Body of pancreas (tissue), 4 donors: ENCODE results near the gene TMEM42. TPM values are rescaled to one million over a fixed set of nuclear protein-coding genes. Genes with fewer than 3 reads are reported as not detected.

ENCODE experiments used
- ATAC-seq: fragments of 150-250 bp; one replicate; pipeline ENCODE4 v1.9.1; 2016
- DNase-seq, 4 donors: peaks; one replicate each; pipeline ENCODE4 v3.0.0-alpha.2; 2019
- H3K27ac ChIP-seq, 4 donors: fragments of 200-600 bp; sonication (generic); 1 replicate in 3 of 4; 2 replicates in 1 of 4; pipeline versions ENCODE4 v1.5.1 to v1.6.1; 2016 to 2019; ENCODE audit warnings: mild to moderate bottlenecking in 1 of 4, mixed read lengths in 1 of 4, moderate library complexity in 1 of 4
- H3K27me3 ChIP-seq, 2 donors: fragments of 200-600 bp; sonication (generic); one replicate each; pipeline ENCODE4 v1.6.0; 2016; ENCODE audit warnings: mild to moderate bottlenecking in 1 of 2
- H3K36me3 ChIP-seq, 2 donors: fragments of 200-600 bp; sonication (generic); replicated peaks in 1 of 2; 2 replicates each; pipeline ENCODE4 v1.5.1; 2016; ENCODE audit warnings: low read depth in 2 of 2; ENCODE audit not compliant: insufficient read depth in 1 of 2
- H3K4me1 ChIP-seq: fragments of 200-600 bp; sonication (generic); one replicate; pipeline ENCODE4 v1.6.0; 2016
- H3K4me3 ChIP-seq, 2 donors: fragments of 200-600 bp; sonication (generic); 1 replicate in 1 of 2; 2 replicates in 1 of 2; pipeline ENCODE4 v1.5.1; 2016 to 2019
- H3K9me3 ChIP-seq, 3 donors: fragments of 200-600 bp; sonication (generic); 1 replicate in 2 of 3; 2 replicates in 1 of 3; pipeline ENCODE4 v1.5.1; 2016
- POLR2A ChIP-seq, 3 donors: fragments of 450-650 bp; IDR thresholded peaks; one replicate each; pipeline ENCODE4 v1.6.1; 2016; ENCODE audit warnings: antibody characterized with exemption in 3 of 3, mild to moderate bottlenecking in 2 of 3
- WGBS, 2 donors: methylation state at CpG; one replicate each; pipeline ENCODE4 v1.1.5; 2017; 5-methylcytosine and 5-hydroxymethylcytosine counted together
- intact Hi-C: fragments of 100-400 bp; cut with DNase I; formaldehyde crosslinking; loops from one replicate; pipeline ENCODE4 v1.15.1; 2023
- total RNA-seq, 2 donors: library from RNA; depleted of rRNA; stranded (reverse); fragments of >200 nt; gene quantifications; one replicate each; pipeline ENCODE4 v1.1.0, GENCODE V29; 2016
- TF ChIP-seq, protein P1 (sequence below), 7 experiments: fragments of 450-650 bp in 4 of 7; fragments of 200-600 bp in 3 of 7; sonication (generic) in 3 of 7; IDR thresholded peaks; one replicate each; pipeline ENCODE4 v1.5.1; 2016 to 2019; ENCODE audit warnings: antibody characterized with exemption in 7 of 7

Gene TMEM42
- total RNA-seq, 2 donors from 2014 or later = 14.3 to 18.1 TPM

DNA sequence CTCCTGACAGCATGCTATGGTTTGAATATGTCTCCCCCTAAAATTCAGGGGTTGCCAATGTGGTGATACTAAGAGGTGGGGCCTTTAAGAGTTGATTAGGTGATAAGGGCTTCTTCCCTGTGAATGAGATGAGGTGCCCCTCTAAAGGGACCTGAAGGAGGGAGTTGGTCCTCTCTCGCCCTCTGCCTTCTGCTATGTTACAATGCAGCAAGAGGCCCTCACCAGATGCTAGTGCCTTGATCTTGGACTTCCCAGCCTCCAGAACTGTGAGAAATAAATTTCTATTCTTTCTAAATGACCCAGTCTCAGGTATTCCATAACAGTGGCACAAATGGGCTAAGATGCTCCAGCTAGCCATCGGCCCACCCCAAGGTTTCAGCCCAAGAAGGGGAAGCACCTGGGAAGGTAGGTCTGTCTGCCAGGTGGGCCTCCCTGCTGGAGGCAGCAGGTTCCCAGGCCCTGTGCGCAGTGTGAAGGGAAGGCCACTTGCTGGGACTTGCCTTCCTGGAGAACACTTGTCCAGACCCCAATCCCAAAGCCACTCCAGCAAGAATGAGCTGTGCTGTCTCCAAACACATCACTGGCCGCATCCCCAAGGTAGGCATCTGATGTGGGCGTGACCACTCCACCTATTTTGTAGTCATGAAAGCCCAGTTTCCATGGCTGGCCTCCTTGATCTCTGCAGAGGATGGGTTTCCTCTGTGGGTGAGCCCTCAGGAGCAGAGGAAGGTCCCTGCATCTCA, 21.7 kb downstream of the TMEM42 start:
- 74 to 85% methylated on average over 4 to 5 of the region's 5 CpGs for WGBS, 2 donors
- TF ChIP-seq POLR2A (IDR thresholded peaks at IDR 0.05) = no peak
- TF ChIP-seq, protein P1, sequence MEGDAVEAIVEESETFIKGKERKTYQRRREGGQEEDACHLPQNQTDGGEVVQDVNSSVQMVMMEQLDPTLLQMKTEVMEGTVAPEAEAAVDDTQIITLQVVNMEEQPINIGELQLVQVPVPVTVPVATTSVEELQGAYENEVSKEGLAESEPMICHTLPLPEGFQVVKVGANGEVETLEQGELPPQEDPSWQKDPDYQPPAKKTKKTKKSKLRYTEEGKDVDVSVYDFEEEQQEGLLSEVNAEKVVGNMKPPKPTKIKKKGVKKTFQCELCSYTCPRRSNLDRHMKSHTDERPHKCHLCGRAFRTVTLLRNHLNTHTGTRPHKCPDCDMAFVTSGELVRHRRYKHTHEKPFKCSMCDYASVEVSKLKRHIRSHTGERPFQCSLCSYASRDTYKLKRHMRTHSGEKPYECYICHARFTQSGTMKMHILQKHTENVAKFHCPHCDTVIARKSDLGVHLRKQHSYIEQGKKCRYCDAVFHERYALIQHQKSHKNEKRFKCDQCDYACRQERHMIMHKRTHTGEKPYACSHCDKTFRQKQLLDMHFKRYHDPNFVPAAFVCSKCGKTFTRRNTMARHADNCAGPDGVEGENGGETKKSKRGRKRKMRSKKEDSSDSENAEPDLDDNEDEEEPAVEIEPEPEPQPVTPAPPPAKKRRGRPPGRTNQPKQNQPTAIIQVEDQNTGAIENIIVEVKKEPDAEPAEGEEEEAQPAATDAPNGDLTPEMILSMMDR (IDR thresholded peaks at IDR 0.05) = no peak
- DNase-seq (no peak), ATAC-seq (no peak)
- Histone ChIP-seq H3K27ac (no peak overlapping the region), H3K4me3 (no peak overlapping the region), H3K9me3 (no peaks in the 10 kb centered on the region), H3K4me1 (no peaks in the 10 kb centered on the region), H3K27me3 (no peaks in the 10 kb centered on the region), H3K36me3 (no peaks in the 10 kb centered on the region)
- intact Hi-C loops = no loop called here

DNA sequence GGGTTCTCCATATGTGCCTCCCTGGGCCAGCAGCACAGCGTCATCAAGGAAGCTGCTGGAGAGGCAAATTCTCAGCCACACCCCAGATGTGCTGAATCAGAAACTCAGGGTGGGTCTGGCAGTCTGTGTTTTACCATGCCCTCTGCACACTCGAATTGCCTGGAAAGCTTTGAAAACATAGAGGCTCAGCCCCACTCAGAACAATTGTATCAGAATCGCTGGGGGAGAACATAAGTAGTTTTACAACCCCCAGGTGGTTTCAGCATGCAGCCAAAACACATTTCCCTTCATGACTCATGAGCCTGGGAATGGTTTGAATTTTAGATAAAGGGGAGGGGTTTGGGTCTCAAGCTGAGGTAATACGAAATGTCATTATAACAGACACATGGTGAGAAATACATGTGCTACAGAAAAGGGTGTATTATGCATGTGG, 22.3 kb downstream of the TMEM42 start:
- Histone ChIP-seq H3K36me3 (no peaks in the 10 kb centered on the region), H3K9me3 (no peaks in the 10 kb centered on the region), H3K4me1 (no peaks in the 10 kb centered on the region), H3K27me3 (no peaks in the 10 kb centered on the region), H3K4me3 (no peak overlapping the region), H3K27ac (no peak overlapping the region)
- intact Hi-C loops = no loop called here
- no peak for DNase-seq
- 32 to 37% methylated on average over 4 of the region's 4 CpGs for WGBS, 2 donors
- TF ChIP-seq, protein P1 (IDR thresholded peaks at IDR 0.05) = no peak
- TF ChIP-seq POLR2A (IDR thresholded peaks at IDR 0.05) = no peak
- ATAC-seq = peak; percentile 33

DNA sequence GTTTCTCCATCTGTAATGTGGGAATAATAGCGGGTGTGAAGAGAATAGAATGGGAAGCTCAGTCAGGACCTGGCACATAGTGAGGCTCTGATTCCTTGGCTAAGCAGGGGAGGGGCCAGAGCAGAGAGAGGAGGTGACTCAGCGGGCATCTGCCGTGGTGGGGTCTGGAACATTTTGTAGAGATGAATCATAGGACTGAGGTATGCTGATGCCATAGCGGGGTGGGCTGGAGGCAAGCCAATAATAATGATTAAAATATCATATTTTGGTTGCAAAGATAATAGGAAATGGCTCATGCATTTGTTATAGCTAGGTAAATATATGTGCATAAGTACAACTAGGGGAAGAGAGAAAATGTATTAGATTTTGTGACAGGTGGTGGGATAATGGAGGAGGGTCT, 23.9 kb downstream of the TMEM42 start:
- no peaks in the 10 kb centered on the region for H3K36me3 ChIP-seq
- H3K9me3 ChIP-seq = no peaks in the 10 kb centered on the region
- TF ChIP-seq, protein P1 (IDR thresholded peaks at IDR 0.05) = no peak
- no peak for TF ChIP-seq POLR2A (IDR thresholded peaks at IDR 0.05)
- WGBS, 2 donors = 53 to 61% methylated on average over 4 of the region's 4 CpGs
- ATAC-seq (no peak), DNase-seq (no peak)
- H3K4me1 ChIP-seq = no peaks in the 10 kb centered on the region
- no peak overlapping the region for H3K27ac ChIP-seq
- intact Hi-C loops = no loop called here
- H3K4me3 ChIP-seq = no peak overlapping the region
- H3K27me3 ChIP-seq = no peaks in the 10 kb centered on the region

DNA sequence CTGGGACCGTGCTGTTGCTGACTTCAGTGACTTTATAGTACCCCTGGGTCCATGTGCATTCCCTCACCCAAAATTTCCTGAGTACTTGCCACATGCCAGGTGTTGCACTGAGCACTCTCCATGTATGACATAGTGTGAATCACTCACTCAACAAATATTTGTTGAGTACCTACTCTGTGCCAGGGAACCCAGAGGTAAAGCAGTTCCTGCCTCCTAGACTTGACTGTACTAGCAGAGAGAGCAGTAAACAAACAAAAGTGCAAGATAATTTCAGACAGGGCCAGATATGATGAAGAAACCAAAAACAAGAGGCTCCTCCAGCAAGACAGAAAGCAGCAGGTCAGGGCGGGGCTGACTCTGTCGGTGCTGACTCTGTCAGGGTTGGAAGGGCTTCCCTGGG, 24.8 kb downstream of the TMEM42 start:
- no peaks in the 10 kb centered on the region for H3K36me3 ChIP-seq
- H3K4me1 ChIP-seq = no peaks in the 10 kb centered on the region
- 56 to 61% methylated on average over 3 of the region's 3 CpGs for WGBS, 2 donors
- intact Hi-C loops = no loop called here
- no peak overlapping the region for H3K27ac ChIP-seq
- no peaks in the 10 kb centered on the region for H3K27me3 ChIP-seq
- no peaks in the 10 kb centered on the region for H3K9me3 ChIP-seq
- no peak overlapping the region for H3K4me3 ChIP-seq
- ATAC-seq (no peak), DNase-seq (no peak)
- TF ChIP-seq POLR2A (IDR thresholded peaks at IDR 0.05) = no peak
- TF ChIP-seq, protein P1 (IDR thresholded peaks at IDR 0.05) = no peak

DNA sequence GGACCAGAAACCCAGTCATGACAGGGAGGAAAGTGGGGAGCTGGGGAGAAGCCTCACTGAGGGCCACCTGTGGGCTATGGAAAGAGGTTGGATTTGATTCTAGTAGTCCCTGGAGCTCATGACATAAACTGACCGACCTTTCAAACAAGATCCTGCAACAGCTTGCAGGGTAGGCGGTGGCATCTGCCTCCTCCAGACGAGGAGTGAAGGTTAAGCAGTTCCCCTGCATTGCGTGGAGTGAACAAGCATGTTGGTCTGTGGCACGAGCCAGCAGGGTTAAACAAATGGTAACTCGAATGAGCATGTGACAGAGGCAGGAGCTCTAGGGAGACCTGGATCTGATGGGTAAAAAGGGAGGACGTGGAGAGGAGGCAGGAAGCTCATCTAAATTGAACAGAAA, 25.4 kb downstream of the TMEM42 start:
- 57 to 65% methylated on average over 7 of the region's 7 CpGs for WGBS, 2 donors
- Histone ChIP-seq H3K27me3 (no peaks in the 10 kb centered on the region), H3K4me1 (no peaks in the 10 kb centered on the region), H3K4me3 (no peak overlapping the region), H3K27ac (no peak overlapping the region), H3K9me3 (no peaks in the 10 kb centered on the region), H3K36me3 (no peaks in the 10 kb centered on the region)
- no peak for ATAC-seq
- DNase-seq = no peak
- intact Hi-C loops = no loop called here
- TF ChIP-seq, protein P1 (IDR thresholded peaks at IDR 0.05) = no peak
- TF ChIP-seq POLR2A (IDR thresholded peaks at IDR 0.05) = no peak
